SJCRH30 (cell line): ENCODE data around the gene UCN3. TPM values are rescaled to one million over a fixed set of nuclear protein-coding genes. Genes with fewer than 3 reads are reported as not detected.
"Not testable (repeated sequence)": the region's sequence is repeated elsewhere in the genome, so short reads cannot be mapped to it uniquely, and the experiment has no call there.

Experiments used
- DNase-seq, 2 experiments: peaks; one replicate each; pipeline ENCODE4 v3.0.0-alpha.2; 2015 to 2020
- H3K27ac ChIP-seq: fragments of 250-450 bp; sonication (Bioruptor Pico); 2 replicates; pipeline ENCODE4 v1.5.1; 2020; ENCODE audit warnings: mild to moderate bottlenecking, moderate library complexity
- H3K27me3 ChIP-seq: fragments of 250-450 bp; sonication (Bioruptor Pico); 2 replicates; pipeline ENCODE4 v1.5.1; 2020; ENCODE audit warnings: mild to moderate bottlenecking, moderate library complexity
- H3K36me3 ChIP-seq: fragments of 250-450 bp; sonication (Bioruptor Pico); 2 replicates; pipeline ENCODE4 v1.5.1; 2020; ENCODE audit warnings: mild to moderate bottlenecking, moderate library complexity
- H3K4me1 ChIP-seq: fragments of 250-450 bp; sonication (Bioruptor Pico); 2 replicates; pipeline ENCODE4 v1.5.1; 2020; ENCODE audit warnings: mild to moderate bottlenecking, moderate library complexity
- H3K4me3 ChIP-seq: fragments of 250-450 bp; sonication (Bioruptor Pico); 2 replicates; pipeline ENCODE4 v1.5.1; 2020; ENCODE audit warnings: mild to moderate bottlenecking, moderate library complexity
- H3K9me3 ChIP-seq: fragments of 250-450 bp; sonication (Bioruptor Pico); replicated peaks from 2 replicates; pipeline ENCODE4 v1.5.1; 2020; ENCODE audit warnings: mild to moderate bottlenecking, moderate library complexity
- total RNA-seq: library from RNA; depleted of rRNA; stranded (reverse); fragments of >200 nt; shearing (Covaris generic); gene quantifications from 2 replicates; pipeline ENCODE4 v1.2.3, GENCODE V29; 2014

UCN3 gene
- total RNA-seq, 1 experiment from 2014 or later: 0.10 TPM

- DNase-seq, H3K4me1 ChIP-seq, H3K4me3 ChIP-seq, H3K27me3 ChIP-seq, H3K36me3 ChIP-seq, H3K27ac ChIP-seq, H3K9me3 ChIP-seq: not testable (repeated sequence)
These were observed 15.6 kb downstream of the UCN3 start for GRCh38 chr10:5380395-5380794.

- DNase-seq: no peak
- H3K36me3 ChIP-seq: no peaks in the 10 kb centered on the region
- H3K9me3 ChIP-seq: no peaks in the 10 kb centered on the region; the same call in 1 of the 2 replicates
- no peaks in the 10 kb centered on the region for H3K27me3 ChIP-seq
- no peak overlapping the region for H3K27ac ChIP-seq
- peaks cover 8% of the 10 kb centered on the region for H3K4me1 ChIP-seq
- H3K4me3 ChIP-seq: no peak overlapping the region
These were observed 16.4 kb downstream of the UCN3 start for GRCh38 chr10:5381187-5381586.

DNA sequence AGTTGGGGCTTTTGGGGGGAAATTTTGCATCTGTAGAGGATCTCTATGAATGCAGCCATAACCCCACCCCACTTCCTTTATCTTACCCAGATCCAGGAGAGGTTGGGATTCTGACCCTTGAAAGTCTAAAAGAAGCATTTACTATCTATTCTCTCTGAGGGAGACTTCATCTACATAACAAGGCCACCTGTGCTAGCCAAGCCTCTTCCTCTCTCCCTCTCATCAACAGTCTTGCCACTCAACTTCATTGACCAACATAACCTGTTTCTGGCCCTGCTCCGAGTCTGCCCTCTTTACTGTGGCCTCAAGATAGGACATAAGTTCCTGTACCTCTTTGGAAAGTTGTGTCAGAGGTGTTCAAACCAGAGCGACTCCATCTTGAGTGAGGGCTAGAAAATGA is 20.5 kb downstream of the UCN3 start:
- Histone ChIP-seq H3K4me1 (no peaks in the 10 kb centered on the region), H3K4me3 (no peak overlapping the region), H3K27me3 (no peaks in the 10 kb centered on the region), H3K27ac (no peak overlapping the region), H3K36me3 (no peaks in the 10 kb centered on the region), H3K9me3 (no peaks in the 10 kb centered on the region)
- no peak for DNase-seq

DNA sequence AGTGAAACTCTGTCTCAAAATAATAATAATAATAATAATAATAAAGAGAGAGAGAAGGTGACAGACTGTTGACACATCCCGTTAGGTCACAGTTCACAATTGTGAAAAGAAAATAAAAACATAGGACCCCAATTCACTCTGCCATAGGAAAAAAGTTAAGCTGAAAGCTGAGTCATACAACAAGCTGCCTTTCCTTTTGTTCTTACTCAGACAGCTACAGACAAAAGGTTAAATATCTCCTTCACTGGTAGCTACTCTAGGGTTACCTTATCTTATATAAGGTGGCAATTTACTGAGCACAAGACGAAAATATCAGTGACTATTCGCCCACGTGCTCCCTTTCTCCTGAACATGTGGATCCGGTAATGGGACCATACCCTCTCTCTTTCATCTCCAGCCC is 22.4 kb downstream of the UCN3 start:
- Histone ChIP-seq H3K4me1 (no peaks in the 10 kb centered on the region), H3K27ac (no peak overlapping the region), H3K36me3 (no peaks in the 10 kb centered on the region), H3K9me3 (peaks cover 7% of the 10 kb centered on the region), H3K4me3 (no peak overlapping the region), H3K27me3 (no peaks in the 10 kb centered on the region)
- DNase-seq: no peak

DNA sequence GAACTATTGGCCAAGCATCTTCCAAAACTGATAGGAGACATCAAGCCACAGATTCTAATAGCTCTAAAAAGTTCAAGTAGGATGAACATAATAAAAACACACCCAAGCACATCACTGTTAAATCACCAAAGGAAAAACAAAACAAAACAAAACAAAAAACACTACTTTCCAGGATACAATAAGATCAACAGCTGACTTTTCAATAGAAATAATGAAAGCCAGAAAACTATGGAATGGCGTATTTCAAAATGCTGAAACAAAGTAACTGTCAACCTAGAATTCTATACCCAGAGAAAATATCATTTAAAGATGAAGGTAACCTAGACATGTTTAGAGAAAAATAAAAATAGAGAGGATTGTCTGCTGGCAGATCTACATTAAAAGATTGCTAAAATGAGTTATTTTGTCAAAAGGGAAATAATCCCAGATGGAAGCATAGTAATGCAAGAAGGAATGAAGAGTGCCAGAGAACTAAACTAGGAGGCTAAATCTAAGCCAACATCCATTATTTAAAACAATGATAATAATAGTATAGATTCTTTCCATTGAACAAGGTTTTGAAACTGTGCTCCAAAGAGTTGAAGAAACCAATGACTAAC is 25.9 kb downstream of the UCN3 start:
- H3K4me3 ChIP-seq: no peak overlapping the region
- no peaks in the 10 kb centered on the region for H3K27me3 ChIP-seq
- DNase-seq: no peak
- no peaks in the 10 kb centered on the region for H3K4me1 ChIP-seq
- H3K27ac ChIP-seq: no peak overlapping the region
- H3K9me3 ChIP-seq: peaks cover 7% of the 10 kb centered on the region
- no peaks in the 10 kb centered on the region for H3K36me3 ChIP-seq

- Histone ChIP-seq H3K27me3 (no peaks in the 10 kb centered on the region), H3K9me3 (peaks cover 7% of the 10 kb centered on the region), H3K4me3 (no peak overlapping the region), H3K36me3 (no peaks in the 10 kb centered on the region), H3K27ac (no peak overlapping the region), H3K4me1 (no peaks in the 10 kb centered on the region)
- no peak for DNase-seq
These were observed 27.0 kb downstream of the UCN3 start for GRCh38 chr10:5391790-5392189.

GRCh38 chr10:5393529-5393928 is 28.8 kb downstream of the UCN3 start:
- Histone ChIP-seq H3K4me3 (no peak overlapping the region), H3K36me3 (no peaks in the 10 kb centered on the region), H3K27me3 (no peaks in the 10 kb centered on the region), H3K4me1 (no peaks in the 10 kb centered on the region), H3K9me3 (peaks cover 7% of the 10 kb centered on the region), H3K27ac (no peak overlapping the region)
- no peak for DNase-seq

- no peaks in the 10 kb centered on the region for H3K36me3 ChIP-seq
- no peak overlapping the region for H3K4me3 ChIP-seq
- H3K27me3 ChIP-seq: no peaks in the 10 kb centered on the region
- peaks cover 7% of the 10 kb centered on the region for H3K9me3 ChIP-seq
- no peak for DNase-seq
- H3K4me1 ChIP-seq: no peaks in the 10 kb centered on the region
- no peak overlapping the region for H3K27ac ChIP-seq
These were observed 30.4 kb downstream of the UCN3 start for GRCh38 chr10:5395168-5395567.

- H3K9me3 ChIP-seq: no peaks in the 10 kb centered on the region
- H3K36me3 ChIP-seq: no peaks in the 10 kb centered on the region
- H3K27me3 ChIP-seq: no peaks in the 10 kb centered on the region
- no peak for DNase-seq
- no peak overlapping the region for H3K4me3 ChIP-seq
- no peaks in the 10 kb centered on the region for H3K4me1 ChIP-seq
- H3K27ac ChIP-seq: no peak overlapping the region
These were observed 32.0 kb downstream of the UCN3 start for GRCh38 chr10:5396556-5397300.

DNA sequence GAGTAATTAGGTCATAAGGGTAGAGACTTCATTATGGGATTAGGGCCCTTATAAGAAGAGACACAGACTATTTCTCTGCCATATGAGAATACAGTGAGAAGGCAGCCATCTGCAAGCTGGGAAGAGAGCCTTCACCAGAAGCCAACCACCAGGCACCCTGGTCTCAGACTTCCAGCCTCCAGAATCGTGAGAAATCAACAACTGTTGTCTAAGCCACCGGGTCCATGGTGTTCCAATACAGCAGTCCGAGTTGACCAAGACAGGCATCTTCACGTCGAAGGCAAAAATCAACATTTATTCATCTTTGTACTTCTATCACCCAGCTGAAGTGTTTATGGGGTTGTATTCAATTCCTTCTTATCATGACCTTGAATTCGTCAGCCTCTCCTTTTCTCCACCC is 34.6 kb downstream of the UCN3 start:
- Histone ChIP-seq H3K27ac (no peak overlapping the region), H3K4me1 (no peaks in the 10 kb centered on the region), H3K27me3 (no peaks in the 10 kb centered on the region), H3K9me3 (no peaks in the 10 kb centered on the region), H3K36me3 (no peaks in the 10 kb centered on the region), H3K4me3 (no peak overlapping the region)
- no peak for DNase-seq

DNA sequence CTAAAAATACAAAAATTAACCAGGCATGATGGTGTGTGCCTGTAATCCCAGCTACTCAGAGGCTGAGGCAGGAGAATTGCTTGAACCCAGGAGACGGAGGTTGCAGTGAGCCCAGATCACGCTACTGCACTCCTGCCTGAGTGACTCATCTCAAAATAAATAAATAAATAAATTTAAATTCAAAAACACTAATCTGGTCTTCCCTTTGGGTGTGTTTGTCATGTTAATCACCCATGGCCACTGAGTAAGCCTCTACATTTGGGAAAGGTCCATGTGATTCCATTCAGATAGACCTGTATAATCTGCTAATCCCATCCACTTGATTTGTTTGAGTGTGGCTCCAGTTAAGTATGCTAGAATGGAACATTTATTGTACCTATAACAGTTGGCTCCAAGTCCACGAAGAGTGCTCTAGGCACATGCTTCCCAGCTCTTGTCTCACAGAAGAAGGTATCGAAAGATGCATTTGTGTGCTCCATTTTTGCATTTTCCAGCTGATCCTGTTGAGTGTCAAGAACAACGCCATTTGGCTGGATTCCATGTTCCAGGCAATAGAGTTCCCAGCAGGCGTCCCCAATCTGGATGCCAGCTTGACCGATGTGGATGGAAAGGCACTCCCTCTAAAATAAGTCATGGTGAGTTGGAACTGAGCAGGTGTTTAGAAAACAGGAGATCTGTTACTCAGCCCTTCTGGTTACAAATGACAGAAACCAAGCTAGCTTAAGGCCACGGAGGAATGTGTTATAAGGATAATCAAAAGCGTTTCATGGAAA is 35.9 kb downstream of the UCN3 start:
- Histone ChIP-seq H3K36me3 (no peaks in the 10 kb centered on the region), H3K27me3 (no peaks in the 10 kb centered on the region), H3K4me1 (no peaks in the 10 kb centered on the region), H3K27ac (no peak overlapping the region), H3K4me3 (no peak overlapping the region), H3K9me3 (no peaks in the 10 kb centered on the region)
- peak in 1 of 2 experiments; percentile 28 for DNase-seq

DNA sequence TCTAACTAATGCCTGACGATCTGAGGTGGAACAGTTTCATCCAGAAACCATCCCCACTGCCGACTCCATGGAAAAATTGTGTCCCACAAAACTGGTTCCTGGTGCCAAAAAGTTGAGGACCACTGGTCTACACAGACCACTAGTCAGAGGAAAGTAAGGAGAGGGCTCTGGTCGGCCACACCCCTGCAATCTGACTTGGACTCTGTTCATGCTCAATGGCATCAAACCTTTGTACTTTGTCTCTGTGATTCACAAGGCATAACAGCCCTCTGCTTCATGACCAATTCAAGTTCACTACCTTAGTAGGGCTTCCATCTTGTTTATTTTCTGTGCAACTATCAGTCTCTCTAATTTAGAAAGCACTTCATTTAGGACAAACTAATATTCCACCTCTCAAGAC is 38.0 kb downstream of the UCN3 start:
- Histone ChIP-seq H3K36me3 (no peaks in the 10 kb centered on the region), H3K4me1 (no peaks in the 10 kb centered on the region), H3K4me3 (no peak overlapping the region), H3K27ac (no peak overlapping the region), H3K9me3 (no peaks in the 10 kb centered on the region), H3K27me3 (no peaks in the 10 kb centered on the region)
- no peak for DNase-seq

- DNase-seq: no peak
- Histone ChIP-seq H3K9me3 (no peaks in the 10 kb centered on the region), H3K4me1 (no peaks in the 10 kb centered on the region), H3K36me3 (no peaks in the 10 kb centered on the region), H3K27ac (no peak within 1 kb of the TSS), H3K27me3 (no peaks in the 10 kb centered on the region), H3K4me3 (no peak within 1 kb of the TSS)
These were observed 39.7 kb downstream of the UCN3 start, which contains the start of gene TUBAL3 for GRCh38 chr10:5404208-5405041. TUBAL3 (minus strand) TSS chr10:5404828; CDS start chr10:5404792, 36 bp downstream.

DNA sequence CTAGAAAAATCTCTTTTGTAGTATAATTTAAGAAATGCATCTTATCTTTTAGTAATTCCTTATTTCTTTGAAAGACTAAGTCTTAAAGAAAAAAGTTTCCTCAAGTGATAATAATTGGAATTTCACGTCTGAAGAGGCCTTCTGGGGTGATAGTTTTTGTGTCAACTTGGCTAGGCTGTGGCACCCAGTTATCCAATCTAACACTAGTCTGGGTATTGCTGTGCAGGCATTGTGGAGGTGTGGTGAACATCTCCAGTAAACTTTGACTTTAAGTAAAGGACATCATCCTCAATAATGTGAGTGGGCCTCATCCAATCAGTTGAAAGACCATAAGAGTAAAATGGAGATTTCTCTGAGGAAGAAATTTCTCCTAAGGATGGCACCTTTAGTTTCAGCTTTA is 42.2 kb downstream of the UCN3 start:
- H3K9me3 ChIP-seq: no peaks in the 10 kb centered on the region
- DNase-seq: no peak
- no peaks in the 10 kb centered on the region for H3K36me3 ChIP-seq
- no peak overlapping the region for H3K4me3 ChIP-seq
- H3K27ac ChIP-seq: no peak overlapping the region
- H3K27me3 ChIP-seq: no peaks in the 10 kb centered on the region
- 0 out of 2 replicates have a peak, but pooled peaks cover under 1% of the 10 kb centered on the region for H3K4me1 ChIP-seq
